Measurements from ENCODE around the gene CCDC159.

DNA sequence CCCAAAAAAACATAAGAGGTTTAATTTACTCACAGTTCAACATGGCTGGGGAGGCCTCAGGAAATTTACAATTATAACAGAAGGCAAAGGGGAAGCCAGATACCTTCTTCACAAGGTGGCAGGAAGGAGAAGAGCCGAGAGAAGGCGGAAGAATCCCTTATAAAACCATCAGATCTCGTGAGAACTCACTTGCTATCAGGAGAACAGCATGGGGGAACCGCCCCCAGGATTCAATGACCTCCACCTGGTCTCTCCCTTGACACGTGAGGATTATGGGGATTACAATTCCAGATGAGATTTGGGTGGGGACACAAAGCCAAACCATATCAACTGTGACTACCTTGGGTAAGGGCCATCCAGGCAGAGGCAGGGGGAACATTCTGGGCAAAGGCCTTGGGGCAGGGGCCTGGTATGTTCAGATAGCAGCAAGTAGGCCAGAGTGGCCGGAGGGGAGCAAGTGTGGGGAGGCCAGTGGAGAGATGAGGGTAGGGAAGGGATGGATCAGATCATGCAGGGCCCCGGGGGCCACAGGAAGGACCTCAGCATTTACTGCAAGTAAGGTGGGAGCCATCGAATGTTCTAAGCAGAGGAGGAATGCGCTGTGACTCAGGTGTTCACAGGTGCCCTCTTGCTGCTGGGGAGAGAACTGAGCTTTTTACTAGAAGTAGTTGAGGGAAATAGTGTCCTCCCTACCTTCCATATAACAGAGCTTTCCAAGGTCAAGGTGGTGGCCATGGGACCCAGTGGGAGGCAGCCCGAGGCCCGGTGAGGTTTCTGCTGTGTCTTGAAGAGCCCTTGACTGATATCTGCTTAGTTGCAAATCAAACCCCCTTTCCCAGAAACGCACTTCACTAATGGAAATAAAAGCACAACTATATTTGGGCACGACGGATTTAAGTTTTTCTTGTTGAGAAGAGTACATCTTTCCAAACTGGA lies 24.9 kb upstream of the CCDC159 start:
- TF ChIP-seq, protein P1, sequence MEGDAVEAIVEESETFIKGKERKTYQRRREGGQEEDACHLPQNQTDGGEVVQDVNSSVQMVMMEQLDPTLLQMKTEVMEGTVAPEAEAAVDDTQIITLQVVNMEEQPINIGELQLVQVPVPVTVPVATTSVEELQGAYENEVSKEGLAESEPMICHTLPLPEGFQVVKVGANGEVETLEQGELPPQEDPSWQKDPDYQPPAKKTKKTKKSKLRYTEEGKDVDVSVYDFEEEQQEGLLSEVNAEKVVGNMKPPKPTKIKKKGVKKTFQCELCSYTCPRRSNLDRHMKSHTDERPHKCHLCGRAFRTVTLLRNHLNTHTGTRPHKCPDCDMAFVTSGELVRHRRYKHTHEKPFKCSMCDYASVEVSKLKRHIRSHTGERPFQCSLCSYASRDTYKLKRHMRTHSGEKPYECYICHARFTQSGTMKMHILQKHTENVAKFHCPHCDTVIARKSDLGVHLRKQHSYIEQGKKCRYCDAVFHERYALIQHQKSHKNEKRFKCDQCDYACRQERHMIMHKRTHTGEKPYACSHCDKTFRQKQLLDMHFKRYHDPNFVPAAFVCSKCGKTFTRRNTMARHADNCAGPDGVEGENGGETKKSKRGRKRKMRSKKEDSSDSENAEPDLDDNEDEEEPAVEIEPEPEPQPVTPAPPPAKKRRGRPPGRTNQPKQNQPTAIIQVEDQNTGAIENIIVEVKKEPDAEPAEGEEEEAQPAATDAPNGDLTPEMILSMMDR (IDR thresholded peaks at IDR 0.05; ENCODE audit: low read depth, low read length, poor library complexity, severe bottlenecking) = no peak
- no peak for TF ChIP-seq EZH2phosphoT487 (IDR thresholded peaks at IDR 0.05; ENCODE audit: borderline replicate concordance, low read length)
